Activated T-cell treated with anti-CD3 and anti-CD28 coated beads, Interleukin-2, amount 50 U/mL, for 1 hour (primary cell): ENCODE data around the gene ARMCX2.
"Not testable (repeated sequence)": the region's sequence is repeated elsewhere in the genome, so short reads cannot be mapped to it uniquely, and the experiment has no call there.

Experiments used
- DNase-seq: peaks from one replicate; pipeline ENCODE4 v3.0.0-alpha.2; 2020

Gene ARMCX2

DNA sequence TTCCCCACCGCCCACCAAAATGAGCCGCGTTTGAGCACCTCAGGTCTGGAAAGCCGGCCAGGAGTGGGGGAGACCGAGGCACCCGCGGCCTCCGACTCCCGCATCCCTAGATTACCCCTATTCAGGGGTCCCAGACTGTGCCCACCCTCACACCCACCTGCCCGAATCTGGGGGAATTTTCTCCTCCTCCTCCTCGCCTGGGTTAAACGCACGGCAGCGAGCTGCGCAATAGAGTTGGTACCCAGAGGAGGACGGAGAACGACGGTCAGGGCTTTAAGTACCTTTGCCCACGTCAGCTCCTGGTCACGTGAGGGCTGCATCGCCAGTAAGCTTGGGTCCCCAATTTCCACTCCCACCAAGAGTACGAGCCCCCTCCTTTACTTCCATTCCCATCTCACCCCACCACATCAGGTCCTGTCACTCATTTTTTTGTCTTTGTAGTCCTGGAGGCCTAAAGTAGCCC lies at the start of gene ARMCX2:
Gene ARMCX2 (minus strand): TSS at position 250 of the 463 bp plus-strand sequence. CDS start 2,262 bp downstream, outside the sequence.
- DNase-seq = no peak

DNA sequence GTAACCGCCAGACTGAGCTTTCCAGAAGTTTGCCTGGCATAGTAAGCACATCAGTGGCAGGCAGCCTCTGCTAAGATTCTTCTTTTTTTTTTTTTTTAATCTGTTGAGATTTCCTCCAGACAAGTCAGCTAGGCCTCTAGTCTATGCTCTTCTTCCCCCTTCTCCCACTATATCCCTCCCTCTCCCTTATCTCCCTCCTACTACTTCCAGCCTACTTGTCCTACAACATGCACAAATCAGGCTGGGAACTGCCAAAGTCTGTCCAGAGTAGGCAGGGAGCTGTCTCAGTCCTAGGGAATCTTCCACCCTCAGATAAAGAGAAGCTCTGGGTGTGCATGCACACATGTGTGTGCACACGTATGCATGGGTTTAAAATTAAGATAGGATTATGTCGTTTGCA lies 49.7 kb upstream of the ARMCX2 start:
- DNase-seq = no peak

GRCh38 chrX:101708163-101708562 lies 48.5 kb upstream of the ARMCX2 start:
- no peak for DNase-seq

GRCh38 chrX:101693476-101693875 lies 33.8 kb upstream of the ARMCX2 start:
- no peak for DNase-seq

- no peak for DNase-seq
These were observed 32.2 kb upstream of the ARMCX2 start for GRCh38 chrX:101691835-101692234.

DNA sequence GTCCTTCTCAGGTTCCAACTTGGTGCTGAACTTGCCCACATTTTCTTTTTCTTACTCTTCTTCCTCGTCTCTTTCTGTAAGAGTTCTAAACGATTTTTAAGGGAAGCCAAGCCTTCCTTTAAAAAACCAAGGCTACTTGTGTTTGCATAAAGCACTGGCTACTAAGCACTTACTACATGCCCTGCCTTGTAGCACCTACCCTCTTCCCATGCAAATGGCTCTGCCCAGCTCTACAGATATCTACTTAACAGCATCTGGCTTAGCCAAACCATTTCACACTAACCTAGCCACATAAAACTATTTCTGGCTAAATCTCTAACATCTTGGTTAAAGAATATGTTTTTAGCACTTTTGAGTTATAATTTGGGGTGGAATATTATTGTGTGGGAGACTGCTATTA lies 26.9 kb upstream of the ARMCX2 start:
- no peak for DNase-seq

DNA sequence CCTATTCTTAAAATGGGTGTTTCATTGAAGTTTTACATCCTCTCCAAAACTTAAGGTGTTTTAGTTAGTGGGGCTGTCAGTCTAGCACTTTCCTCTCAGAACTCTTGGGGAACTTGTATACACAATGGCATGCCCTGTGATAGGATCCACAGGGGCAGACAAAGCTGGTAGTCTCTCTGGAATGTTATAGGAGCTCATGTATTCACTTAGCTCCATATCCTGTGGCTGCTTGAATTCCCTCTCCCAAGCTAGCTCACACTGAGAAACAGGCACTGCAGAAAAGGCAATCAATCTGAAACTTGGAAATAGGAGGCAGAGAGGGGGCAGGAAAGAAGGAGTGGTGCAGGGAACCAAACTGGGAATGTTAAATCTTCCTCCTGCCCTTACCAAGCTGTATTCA lies 26.3 kb upstream of the ARMCX2 start:
- DNase-seq = no peak

DNA sequence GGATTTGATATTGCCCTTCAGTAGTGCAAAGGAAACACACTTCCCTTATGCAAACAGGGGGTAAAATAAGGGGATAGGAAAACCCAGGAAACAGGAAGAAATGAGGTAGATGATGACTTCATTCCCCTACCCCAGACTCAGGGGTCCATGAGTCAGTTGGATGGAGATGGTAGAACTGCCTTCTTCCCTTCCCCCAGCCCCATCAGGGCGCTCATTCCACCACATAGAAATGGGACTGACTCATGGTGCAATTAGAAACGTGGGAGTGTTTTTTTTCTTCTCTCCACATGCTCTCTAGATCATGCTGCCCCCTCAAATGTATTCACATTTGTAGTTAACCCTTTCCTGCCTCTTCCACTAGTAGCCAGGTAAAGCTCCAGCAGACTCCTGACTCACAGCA lies 23.1 kb upstream of the ARMCX2 start:
- no peak for DNase-seq

DNA sequence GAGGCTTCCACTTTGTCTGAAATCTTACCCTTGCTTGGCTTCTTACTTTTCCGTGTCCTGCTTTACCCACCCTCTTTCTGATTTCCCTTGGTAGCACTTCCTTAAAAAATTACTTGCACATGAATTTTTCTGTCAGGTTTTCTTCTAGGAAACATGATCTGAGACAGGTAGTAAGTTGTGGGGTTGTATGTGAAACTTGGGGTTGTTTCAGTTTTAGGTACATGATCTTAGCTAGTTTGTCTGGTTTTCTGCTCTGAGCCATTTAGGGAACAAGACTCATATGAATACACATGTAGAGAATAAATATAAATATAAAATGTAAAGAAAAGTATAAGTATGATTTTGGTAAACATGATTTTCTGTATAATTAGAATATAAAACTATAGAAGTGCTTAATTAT lies 17.4 kb upstream of the ARMCX2 start:
- no peak for DNase-seq

DNA sequence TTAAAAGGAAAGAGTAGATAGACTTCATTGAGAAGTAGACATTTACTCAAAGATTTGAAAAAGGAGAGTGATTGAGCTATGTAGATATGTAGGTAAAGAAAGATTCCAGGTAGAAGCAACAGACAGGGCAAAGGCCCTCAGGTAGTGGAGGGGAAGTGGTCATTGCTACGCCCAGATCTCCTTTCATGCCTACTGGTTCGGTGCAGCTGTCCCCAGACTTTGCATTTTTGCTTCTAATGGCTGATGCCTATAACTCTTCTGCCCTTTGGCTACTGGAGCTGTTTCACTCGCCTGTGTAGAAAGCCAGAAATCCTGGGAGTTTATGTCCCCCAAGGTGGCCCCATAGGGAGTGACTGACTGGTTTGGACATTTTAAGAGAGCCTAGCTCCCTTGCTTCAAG lies 16.9 kb upstream of the ARMCX2 start:
- DNase-seq = no peak

GRCh38 chrX:101668143-101668542 lies 8.5 kb upstream of the ARMCX2 start:
- no peak for DNase-seq

GRCh38 chrX:101658661-101659491 lies 774 bp downstream of the ARMCX2 start:
- DNase-seq = peak; percentile 64

DNA sequence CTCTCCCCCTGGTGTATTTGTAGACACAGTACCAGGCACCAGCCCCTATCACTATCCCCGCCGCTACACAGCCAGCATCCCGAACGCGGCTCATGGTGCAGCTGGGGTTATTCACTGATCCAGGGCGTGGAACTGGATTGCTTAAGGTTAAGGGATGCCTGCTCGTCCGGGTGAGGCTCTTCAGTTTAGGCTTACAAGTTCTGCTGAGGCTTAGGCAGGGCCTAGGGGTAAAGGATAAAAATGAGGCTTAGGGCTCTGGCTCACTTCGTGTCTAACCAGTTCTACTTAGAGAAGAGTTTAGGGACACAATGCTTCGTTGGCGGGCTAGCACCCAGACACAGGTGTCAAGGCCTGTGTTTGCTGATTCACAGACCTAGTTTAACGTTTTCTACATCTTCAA lies 2.2 kb downstream of the ARMCX2 start:
- no peak for DNase-seq

DNA sequence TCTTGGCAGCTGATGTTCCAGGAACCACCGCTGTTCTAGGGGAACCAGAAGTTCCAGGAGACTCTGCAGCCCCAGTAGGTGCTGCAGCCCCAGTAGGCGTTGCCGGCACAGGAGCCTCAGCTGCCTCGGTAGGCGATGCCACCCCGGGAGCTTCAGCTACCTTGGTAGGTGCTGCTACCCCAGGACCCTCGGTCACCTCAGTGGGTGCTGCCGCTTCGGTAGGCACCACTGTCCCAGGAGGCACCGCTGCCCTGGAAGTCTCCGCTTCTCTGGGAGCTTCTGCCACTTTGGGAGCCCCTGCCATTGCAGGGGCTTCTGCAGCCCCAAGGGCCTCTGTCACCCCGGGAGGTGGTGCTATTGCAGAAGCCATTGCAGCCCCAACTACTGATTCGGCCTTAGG lies 2.8 kb downstream of the ARMCX2 start:
- no peak for DNase-seq

DNA sequence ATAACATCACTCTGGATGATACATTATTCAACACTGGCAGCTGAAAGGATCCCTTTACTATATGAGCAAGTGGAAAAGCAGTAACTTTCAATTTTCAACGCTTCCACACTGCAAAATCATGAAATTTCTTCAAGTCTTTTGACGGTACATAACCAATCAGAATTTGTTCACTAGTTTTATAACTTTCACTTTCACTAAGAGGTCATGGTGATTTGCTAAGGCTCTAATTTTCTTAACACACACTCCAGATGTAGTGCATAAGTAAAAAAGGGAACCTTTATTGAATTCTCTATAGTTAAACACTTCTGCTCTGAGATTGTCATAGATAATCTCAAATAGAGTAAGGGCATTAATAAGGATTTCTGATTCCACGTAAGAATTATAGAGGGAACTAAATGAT lies 4.1 kb downstream of the ARMCX2 start:
- no peak for DNase-seq

DNA sequence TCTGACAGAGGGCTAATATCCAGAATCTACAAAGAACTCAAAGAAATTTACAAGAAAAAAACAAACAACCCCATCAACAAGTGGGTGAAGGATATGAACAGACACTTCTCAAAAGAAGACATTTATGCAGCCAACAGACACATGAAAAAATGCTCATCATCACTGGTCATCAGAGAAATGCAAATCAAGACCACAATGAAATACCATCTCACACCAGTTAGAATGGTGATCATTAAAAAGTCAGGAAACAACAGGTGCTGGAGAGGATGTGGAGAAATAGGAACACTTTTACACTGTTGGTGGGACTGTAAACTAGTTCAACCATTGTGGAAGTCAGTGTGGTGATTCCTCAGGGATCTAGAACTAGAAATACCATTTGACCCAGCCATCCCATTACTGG lies 11.9 kb downstream of the ARMCX2 start:
- not testable (repeated sequence) for DNase-seq

DNA sequence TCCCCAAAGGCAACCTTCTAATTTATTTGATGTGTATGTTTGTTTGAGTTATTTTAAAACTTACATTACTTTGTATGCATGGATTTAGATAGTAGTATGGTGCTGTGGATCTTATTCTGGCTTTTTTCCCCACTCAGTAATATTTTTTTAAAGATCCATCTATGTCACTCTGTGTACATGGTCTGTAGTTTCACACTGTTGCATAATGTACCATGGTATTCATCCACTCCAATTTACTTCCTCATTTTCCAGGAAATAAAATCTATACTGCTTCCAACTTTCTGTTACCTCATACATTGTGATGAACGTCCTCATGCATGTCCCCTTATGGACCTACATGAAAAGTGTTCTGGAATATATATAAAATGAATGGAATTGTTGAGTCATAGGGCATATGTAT lies 17.6 kb downstream of the ARMCX2 start:
- DNase-seq = no peak

DNA sequence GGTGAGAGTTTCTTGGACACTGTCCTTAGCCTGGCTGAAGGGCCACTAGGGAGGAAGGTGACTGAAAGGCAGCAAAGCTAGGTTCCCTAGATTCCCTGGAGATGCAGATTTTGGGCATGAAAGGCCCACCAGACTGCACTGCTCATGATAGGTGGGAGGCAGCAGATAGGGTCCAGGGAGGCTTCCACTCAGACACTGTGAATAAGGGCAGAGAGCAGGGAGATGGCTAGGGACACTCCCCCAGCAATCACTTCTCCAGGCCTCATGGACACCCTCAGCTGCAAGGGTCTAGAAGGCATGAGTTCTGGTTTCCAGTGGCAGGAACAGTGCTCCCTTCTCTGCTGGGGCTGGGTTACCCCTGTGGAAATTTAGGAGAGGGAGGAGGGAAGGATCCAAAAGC lies 20.1 kb downstream of the ARMCX2 start:
- DNase-seq = no peak

- no peak for DNase-seq
These were observed 40.3 kb downstream of the ARMCX2 start for GRCh38 chrX:101619364-101619763.

GRCh38 chrX:101617211-101618191 lies 42.1 kb downstream of the ARMCX2 start, which contains the start of gene ARMCX6:
ARMCX6 (minus strand) TSS chrX:101618000; CDS start chrX:101616620, 1,380 bp downstream.
- DNase-seq = peak; percentile 74

DNA sequence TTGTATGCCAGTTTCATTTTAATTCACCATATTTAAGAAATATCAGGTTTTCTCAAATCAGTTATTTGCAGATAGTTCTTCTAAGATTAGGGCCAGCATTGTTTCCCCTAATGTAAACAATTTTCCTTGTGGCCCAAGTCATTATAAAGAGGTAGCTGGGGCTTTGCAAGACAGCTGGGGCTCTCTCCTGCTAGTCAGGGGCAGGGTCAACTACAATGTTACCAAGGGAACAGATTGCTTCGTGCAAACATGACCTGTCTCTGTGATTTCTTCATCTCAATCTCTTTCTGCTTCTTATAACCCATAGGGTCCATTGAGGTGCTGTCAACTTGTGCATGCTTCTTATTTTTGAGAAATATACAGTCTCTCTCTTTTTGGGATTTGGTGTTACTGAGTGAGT lies 53.9 kb downstream of the ARMCX2 start:
- DNase-seq = no peak
